Stimulated activated naive CD8-positive, alpha-beta T cell treated with anti-CD3 and anti-CD28 coated beads, Interleukin-15, Interleukin-2, amounts not matched to agents 100 U/mL and 50 U/mL, for 24 hours (primary cell): Measurements from ENCODE around the gene CYP4V2.
"Not testable (repeated sequence)": the region's sequence is repeated elsewhere in the genome, so short reads cannot be mapped to it uniquely, and the experiment has no call there.

Source experiments
- ATAC-seq: fragments of 150-1000 bp; cut with Tn5 transposase; one replicate; pipeline ENCODE4 v1.10.0; 2021
- DNase-seq: peaks from one replicate; pipeline ENCODE4 v3.0.0; 2021

CYP4V2 gene

DNA sequence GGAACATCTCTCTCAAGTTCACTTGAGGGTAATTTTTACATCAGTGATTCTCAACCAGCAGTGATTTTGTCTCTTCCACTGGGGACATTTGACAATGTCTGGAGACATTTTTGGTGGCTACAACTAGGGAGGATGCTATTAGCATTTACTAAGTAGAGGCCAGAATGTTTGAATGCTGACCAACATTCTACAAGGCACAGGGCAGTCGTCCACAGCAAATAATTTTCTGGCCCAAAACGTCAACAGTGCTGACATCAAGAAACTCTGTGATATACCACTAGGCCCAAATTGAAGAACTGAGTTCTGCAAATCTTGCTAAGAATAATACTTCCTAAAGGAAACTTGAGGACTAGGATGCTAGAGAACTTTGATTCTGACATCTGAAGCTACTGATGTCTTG lies 43.0 kb downstream of the CYP4V2 start:
- ATAC-seq (no peak), DNase-seq (no peak)

DNA sequence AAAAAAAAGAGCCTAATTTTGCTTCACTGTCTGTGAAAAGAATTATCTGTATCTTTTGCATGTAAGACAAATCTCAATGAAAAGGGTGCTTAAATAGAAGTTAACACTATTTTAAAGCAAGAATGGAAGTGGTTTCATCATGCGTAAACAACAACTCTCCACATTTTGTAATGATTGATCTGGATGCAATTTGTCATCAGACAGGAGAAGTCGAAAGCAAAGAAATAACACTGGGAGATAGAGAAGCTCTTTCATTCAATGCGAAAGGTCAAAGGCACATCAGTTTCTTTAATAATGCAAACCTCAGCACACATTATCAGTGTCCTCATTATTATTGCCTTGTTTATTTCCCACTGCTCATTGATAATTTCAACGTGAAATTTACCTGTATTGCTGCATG lies 44.8 kb downstream of the CYP4V2 start:
- DNase-seq = no peak
- ATAC-seq = no peak

DNA sequence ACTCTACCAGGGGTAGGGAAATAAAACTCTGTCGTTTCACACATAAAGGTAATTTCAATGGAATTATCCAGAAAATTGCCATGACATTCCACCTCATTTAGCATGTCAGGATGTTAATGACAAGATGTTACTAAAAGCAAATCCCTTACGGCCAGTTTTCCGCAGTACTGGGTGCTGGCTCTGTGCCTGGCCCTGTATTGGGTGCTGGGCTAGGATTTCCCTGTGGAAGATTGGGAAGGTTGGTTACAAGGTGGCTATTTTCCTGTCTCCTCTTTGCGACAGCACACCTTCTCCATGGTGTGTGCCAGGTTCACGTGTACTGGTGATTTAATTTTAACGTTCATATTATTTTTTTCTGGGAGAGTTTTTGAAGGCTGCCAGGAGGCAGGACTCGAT lies 49.1 kb downstream of the CYP4V2 start:
- ATAC-seq (no peak), DNase-seq (no peak)

DNA sequence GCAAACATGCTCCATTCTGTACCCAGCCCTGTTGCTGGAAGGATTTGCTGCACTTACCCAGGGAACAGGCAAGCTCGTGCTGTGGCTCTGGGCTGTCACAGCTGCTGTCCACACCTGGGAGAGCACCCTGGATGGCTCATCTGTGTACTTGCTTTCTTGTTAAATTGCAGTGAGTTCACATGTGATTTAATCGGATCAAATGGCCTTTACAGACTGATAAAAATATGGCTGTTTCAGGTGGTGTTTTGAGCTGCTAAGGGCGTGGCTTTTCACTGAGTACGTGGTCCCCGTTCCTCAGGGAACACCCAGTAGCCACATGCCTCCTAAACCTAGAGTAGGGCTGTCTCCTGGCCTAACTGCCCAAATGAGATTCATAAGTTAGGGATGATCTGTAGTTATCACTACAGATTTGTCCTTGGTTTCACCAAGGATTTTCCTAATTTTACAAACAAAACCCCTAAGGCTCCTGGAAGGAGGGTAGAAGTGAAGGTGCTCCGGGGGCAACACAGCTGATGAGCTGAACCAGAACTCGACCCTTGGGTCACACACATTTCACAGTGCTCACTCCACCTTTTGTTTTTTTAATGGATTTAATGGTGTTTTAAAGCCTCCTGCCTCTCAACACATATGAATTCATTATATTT lies 49.6 kb downstream of the CYP4V2 start:
- ATAC-seq (no peak), DNase-seq (no peak)

DNA sequence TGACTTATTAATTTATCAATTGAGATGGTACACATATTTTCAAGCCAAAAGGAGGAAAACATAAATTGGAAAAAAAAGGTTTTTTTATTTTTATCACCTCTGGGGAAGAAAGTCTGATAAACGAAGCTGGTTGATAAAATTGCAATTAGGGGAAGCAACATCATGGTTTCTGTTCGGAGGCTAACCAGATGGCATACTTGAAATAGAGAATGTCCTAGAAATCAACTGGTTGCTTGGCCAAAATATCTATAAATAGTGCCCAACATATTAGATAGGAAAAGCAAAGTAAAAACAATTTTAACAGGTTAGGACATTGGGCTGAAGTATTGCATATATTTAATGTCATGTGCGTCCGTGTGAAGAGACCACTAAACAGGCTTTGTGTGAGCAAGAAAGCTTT lies 50.2 kb downstream of the CYP4V2 start:
- ATAC-seq (no peak), DNase-seq (no peak)

DNA sequence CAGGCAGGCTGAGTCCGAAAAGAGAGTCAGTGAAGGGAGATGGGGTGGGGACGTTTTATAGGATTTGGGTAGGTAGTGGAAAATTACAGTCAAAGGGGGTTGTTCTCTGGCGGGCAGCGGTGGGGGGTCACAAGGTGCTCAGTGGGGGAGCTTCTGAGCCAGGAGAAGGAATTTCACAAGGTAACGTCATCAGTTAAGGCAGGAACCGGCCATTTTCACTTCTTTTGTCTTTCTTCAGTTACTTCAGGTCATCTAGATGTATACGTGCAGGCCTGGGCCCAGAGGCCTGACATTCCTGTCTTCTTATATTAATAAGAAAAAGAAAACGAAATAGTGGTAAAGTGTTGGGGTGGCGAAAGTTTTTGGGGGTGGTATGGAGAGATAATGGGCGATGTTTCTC lies 50.7 kb downstream of the CYP4V2 start:
- DNase-seq, ATAC-seq: not testable (repeated sequence)

DNA sequence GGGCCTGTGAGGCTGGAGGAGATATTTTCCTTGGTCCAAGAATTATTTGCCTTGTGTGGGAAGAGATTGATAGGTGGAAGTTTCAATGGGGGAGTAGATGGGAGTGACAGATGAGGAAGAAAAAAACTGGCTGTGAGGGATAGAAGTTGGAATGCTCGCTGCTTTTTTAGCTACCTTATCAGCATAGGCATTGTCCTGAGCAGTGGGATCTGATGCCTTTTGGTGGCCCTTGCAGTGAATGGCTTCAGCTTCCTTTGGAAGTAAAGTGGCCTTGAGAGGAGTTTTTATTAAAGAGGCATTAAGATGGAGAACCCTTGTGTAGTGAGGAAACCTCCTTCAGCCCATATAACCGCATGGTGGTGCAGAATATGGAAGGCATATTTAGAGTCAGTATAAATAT lies 52.0 kb downstream of the CYP4V2 start:
- no peak for ATAC-seq
- no peak for DNase-seq

DNA sequence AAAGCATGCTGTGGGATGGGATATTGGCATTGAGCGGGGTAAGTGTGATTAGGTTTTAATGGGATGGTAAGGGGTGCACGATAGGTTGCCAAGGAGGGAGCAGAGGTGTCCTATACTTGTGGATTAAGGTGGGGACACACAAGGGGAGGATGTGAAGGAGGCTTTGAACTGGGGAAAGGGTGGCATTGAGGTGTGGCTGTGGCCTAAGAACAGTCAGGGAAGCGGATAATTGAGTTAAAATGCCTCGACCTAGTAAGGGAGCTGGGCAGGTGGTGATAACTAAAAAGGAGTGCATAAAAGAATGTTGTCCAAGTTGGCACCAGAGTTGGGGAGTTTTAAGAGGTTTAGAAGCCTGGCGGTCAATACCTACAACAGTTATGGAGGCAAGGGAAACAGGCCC lies 53.5 kb downstream of the CYP4V2 start:
- ATAC-seq (no peak), DNase-seq (no peak)

DNA sequence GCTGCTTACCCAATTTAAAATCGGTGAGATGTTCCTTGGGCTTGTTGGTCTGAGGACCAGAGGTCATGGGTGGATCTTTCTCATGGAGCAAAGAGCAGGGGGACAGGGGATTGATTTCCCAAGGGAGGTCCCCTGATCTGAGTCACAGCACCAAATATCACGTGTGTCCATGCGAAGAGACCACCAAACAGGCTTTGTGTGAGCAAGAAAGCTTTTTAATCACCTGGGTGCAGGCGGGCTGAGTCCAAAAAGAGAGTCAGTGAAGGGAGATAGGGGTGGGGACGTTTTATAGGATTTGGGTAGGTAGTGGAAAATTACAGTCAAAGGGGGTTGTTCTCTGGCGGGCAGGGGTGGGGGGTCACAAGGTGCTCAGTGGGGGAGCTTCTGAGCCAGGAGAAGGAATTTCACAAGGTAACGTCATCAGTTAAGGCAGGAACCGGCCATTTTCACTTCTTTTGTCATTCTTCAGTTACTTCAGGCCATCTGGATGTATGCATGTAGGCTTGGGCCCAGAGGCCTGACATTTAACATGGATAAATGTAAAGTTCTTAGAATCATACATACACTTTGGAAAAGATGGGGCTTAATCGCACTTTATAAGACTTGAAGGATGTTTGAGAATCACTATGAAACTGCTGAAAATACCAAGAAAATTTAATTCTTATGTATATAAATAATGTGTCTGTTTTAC lies 55.8 kb downstream of the CYP4V2 start:
- not testable (repeated sequence) for ATAC-seq, DNase-seq

DNA sequence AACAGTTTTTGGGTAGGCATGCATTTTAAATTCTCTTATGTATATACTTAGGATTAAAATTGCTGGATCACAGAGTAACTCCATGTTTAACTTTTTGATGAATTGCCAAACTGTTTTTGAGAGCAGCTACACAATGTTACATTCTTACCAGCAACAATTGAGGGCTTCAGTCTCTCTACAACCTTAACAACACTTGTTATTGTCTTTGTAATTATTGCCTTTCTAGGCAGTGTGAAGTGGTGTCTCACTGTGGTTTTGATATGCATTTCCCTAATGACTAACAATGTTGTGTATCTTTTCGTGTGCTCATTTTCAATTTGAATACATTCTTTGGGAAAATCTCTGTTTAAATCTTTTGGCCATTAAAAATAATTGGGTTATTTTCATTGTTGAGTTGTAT lies 57.3 kb downstream of the CYP4V2 start:
- ATAC-seq = no peak

DNA sequence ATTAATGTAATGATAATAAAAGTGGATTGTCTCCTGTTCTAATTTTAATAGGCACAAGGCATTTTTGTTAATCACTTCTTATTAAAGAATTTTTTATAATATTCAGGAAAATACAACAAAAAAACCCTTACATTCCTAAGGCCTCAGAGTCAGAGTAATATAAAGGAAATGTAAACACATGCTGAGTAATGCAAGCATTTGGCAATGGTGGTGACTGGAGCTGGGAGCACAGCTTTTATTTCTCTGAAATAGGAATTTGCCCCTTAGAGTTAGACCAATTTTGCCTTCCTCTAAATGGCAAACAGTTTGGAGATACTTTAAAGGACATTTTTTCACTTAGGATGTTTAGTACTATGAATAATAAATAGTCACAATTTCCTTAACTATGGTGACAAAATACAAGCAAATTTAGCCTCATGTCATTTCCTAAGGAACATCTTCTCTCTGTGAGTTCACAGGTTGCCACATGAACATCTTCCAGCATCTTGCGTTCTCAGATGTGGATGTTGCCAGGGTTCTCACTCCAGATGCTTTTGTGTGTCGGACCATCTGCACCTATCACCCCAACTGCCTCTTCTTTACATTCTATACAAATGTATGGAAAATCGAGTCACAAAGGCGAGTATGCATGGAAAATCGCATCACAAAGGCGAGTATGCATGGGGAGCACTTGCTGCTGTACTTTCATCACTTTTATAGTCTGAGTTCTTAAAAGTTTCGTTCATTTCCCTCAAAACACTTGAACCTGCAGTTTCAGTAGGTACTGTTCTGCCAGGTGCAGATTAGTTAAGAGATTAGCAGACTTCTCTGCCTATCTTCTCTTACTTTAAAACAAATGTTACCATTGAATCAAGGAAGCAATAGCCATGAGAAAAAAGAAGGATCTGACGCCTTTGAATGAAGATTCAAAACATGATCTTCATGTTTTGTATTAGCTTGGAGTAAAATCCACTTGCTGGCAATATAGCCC lies 58.7 kb downstream of the CYP4V2 start:
- ATAC-seq (no peak), DNase-seq (no peak)

More for the DNA sequence above, 57.3 kb downstream of the CYP4V2 start:
- no peak for DNase-seq

DNA sequence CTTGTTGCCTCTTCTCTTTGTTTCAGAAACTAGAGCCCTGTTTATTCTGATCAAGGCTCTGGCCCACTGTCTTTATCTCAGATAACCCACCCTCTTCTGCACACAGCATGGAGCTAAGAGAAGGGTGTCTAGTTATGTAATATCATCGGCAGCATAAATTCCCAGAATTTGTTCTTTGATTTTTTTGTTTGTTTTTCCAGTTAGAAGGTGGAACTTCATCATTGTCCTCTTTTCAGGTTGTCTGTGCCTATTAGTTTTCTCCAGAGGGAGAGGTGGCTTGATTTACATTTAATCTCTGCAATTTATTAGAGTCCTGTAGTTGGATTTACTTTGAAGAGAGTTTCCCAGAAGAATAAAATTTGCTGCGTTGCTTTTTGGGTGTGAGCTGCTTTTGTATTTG lies 59.4 kb downstream of the CYP4V2 start:
- ATAC-seq = no peak
- DNase-seq = no peak

DNA sequence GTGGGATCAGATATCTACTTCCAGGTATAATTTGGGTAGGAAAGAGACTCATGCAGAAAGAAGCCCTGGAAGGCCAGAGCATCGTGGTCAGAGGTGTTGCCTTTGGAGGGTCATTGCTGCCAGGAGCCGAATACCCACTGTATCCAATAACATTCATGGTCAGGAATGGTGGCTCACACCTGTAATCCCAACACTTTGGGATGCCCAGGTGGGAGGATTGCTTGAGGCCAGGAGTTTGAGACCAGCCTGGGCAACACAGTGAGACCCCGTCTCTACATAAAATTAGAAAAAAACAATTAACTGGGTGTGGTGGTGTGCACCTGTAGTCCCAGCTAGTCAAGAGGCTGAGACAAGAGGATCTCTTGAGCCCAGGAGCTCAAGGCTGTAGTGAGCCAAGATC lies 63.8 kb downstream of the CYP4V2 start:
- ATAC-seq (no peak), DNase-seq (no peak)

DNA sequence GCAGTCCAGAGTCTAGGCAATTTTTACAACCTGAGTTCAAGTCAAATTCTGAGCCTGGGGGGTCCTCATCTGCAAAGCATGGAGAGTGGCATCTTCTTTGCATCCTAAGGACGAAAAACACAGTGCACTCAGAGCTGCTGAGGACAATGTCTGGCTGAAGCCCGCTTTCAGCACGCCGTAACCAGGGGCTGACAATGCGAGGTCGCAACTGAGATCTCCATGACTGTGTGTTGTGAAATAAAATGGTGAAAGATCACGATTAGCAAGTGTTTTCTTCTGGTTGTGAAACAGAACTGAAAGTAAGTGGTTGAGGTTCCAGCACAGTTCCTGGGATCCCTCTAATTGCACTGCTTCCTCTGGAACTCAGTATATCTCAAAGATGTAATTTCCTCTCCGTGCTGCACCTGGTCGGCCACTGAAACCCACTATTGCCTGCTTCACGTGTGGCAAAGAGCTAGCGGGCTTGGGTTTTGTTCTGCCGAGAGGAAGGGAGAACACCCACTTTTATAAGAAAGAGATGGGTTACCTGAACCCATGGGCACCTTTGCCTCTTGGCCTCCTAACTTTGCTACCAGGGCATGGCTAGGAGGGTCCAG lies 66.9 kb downstream of the CYP4V2 start:
- DNase-seq = no peak
- ATAC-seq = no peak

DNA sequence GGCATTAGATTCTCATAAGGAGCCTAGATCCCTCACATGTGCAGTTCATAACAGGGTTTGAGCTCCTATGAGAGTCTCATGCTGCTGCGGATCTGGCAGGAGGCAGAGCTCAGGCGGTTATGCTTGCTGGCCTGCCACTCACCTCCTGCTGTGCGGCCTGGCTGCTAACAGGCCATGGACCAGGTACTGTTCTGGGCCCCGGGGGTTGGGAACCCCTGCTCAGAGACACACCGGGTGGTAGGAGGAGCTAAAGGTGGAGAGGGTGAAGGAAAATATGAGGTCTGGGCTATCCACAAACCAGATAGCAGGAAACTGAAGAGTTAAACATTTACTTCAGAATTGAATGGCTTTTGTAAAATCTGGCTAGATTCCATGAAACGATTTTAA lies 68.7 kb downstream of the CYP4V2 start:
- no peak for DNase-seq
- no peak for ATAC-seq
